ENCODE results near the gene CNN2. TPM values are rescaled to one million over a fixed set of nuclear protein-coding genes. Genes with fewer than 3 reads are reported as not detected.

CNN2 gene
- total and polyA plus RNA-seq, 2 of the 8 experiments (the other 6 are each of a cell fraction or from before 2014, with no cell fraction given): 189 to 551 TPM

- no peak overlapping the region for H2AFZ ChIP-seq (ENCODE audit: low read length)
- TF ChIP-seq CBX5 (IDR thresholded peaks at IDR 0.05; ENCODE audit: low read depth, low read length) (no peak), CREB1 (IDR thresholded peaks at IDR 0.05) (no peak), HDAC6 (IDR thresholded peaks at IDR 0.05; ENCODE audit: low read depth, low read length) (no peak), EGR1 (IDR thresholded peaks at IDR 0.05; ENCODE audit: borderline replicate concordance, low read depth, low read length) (no peak), POLR2AphosphoS5 (IDR thresholded peaks at IDR 0.05; ENCODE audit: low read depth, low read length) (0 out of 2 replicates have a peak, but pooled peaks have one; percentile 17)
- TF ChIP-seq, protein P1, sequence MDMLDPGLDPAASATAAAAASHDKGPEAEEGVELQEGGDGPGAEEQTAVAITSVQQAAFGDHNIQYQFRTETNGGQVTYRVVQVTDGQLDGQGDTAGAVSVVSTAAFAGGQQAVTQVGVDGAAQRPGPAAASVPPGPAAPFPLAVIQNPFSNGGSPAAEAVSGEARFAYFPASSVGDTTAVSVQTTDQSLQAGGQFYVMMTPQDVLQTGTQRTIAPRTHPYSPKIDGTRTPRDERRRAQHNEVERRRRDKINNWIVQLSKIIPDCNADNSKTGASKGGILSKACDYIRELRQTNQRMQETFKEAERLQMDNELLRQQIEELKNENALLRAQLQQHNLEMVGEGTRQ (IDR thresholded peaks at IDR 0.05; ENCODE audit: low read length): 0 out of 2 replicates have a peak, but pooled peaks have one; percentile 3
- peak overlapping the region; percentile 3 to 42; a peak in 2 of 4 replicates for H3K4me2 ChIP-seq (ENCODE audit: insufficient read depth in 1 of 2, low read depth in 2 of 2, low read length in 2 of 2)
- POLR2A ChIA-PET (ENCODE audit: partially characterized antibody): interaction anchor here (0.7 to 6.4 kb wide), 5 partner anchors 13 to 227 kb away, joined by 3 to 125 read pairs (median 3); partner anchors contain the start of genes ABCA7, CNN2 and WDR18
- H3K9me3 ChIP-seq (ENCODE audit: insufficient read depth in 2 of 2, low read depth in 1 of 2, low read length in 1 of 2): no peaks in the 10 kb centered on the region
- H3K79me1 ChIP-seq (ENCODE audit: low read depth, low read length): peaks cover 24% of the 10 kb centered on the region
- H3K79me2 ChIP-seq (ENCODE audit: control insufficient read depth in 1 of 2, insufficient read depth in 2 of 2, low read length in 2 of 2): peaks cover 36 to 79% of the 10 kb centered on the region in 2 experiments
- H2BK15ac ChIP-seq (ENCODE audit: low read length): no peak overlapping the region
- H3K27me3 ChIP-seq (replicated peaks in 1 of 4; ENCODE audit: control insufficient read depth in 3 of 4, extremely low read depth in 1 of 4, insufficient read depth in 3 of 4, low read length in 3 of 4): no peaks in the 10 kb centered on the region
- no peak overlapping the region for H2AK5ac ChIP-seq (ENCODE audit: low read depth, low read length)
- peaks cover 38 to 53% of the 10 kb centered on the region in 2 experiments for H4K20me1 ChIP-seq (replicated peaks in 1 of 2; ENCODE audit: control insufficient read depth in 1 of 2, insufficient read depth in 2 of 2, low read length in 2 of 2)
- H2BK120ac ChIP-seq (replicated peaks; ENCODE audit: low read depth, low read length): no peak overlapping the region
- H3K36me3 ChIP-seq (ENCODE audit: control insufficient read depth in 2 of 4, insufficient read depth in 4 of 4, low read length in 3 of 4): peaks cover 2 to 25% (median 8%) of the 10 kb centered on the region in 4 experiments; a peak in 6 of 8 replicates
- no peak overlapping the region for H3K4ac ChIP-seq (replicated peaks; ENCODE audit: insufficient read length, low read depth, low read length)
- peak overlapping the region; percentile 55 for H2BK5ac ChIP-seq (ENCODE audit: low read depth, low read length)
- no peak overlapping the region for H4K91ac ChIP-seq (replicated peaks; ENCODE audit: insufficient read length, low read length)
- no peak overlapping the region for H4K8ac ChIP-seq (ENCODE audit: extremely low read depth, insufficient read depth, low read length)
- H3K56ac ChIP-seq (replicated peaks; ENCODE audit: insufficient read length, low read depth, low read length): no peak overlapping the region
- peaks cover 9% of the 10 kb centered on the region for H3K23me2 ChIP-seq (ENCODE audit: low read depth, low read length)
- no peak overlapping the region for H2BK12ac ChIP-seq (ENCODE audit: low read depth, low read length)
- H3K27ac ChIP-seq (ENCODE audit: low read depth, low read length): no peak overlapping the region; the same call in 1 of the 2 replicates
- no peak overlapping the region for H3K14ac ChIP-seq (ENCODE audit: insufficient read length)
- CTCF ChIA-PET (ENCODE audit: partially characterized antibody): interaction anchor here (0.8 to 1.2 kb wide), 5 partner anchors 9 to 50 kb away, joined by 3 to 4 read pairs (median 3); no protein-coding TSS in a partner anchor
- H3K4me3 ChIP-seq (ENCODE audit: extremely low read depth in 1 of 4, insufficient read depth in 2 of 4, low read depth in 3 of 4, low read length in 4 of 4): peak overlapping the region in 1 of 4 experiments; percentile 24; a peak in 1 of 8 replicates
- peak overlapping the region in 2 of 4 experiments; percentile 17 to 25; a peak in 2 of 7 replicates for H3K9ac ChIP-seq (replicated peaks in 1 of 4; ENCODE audit: extremely low read depth in 1 of 4, low read depth in 3 of 4, low read length in 3 of 4)
- peaks cover 0 to 37% (median 25%) of the 10 kb centered on the region in 4 experiments; a peak in 5 of 7 replicates for H3K4me1 ChIP-seq (replicated peaks in 1 of 4; ENCODE audit: control insufficient read depth in 3 of 4, insufficient read depth in 4 of 4, low read length in 3 of 4)
- no peak overlapping the region for H3K23ac ChIP-seq (ENCODE audit: insufficient read length)
- FAIRE-seq: no peak
- no peak overlapping the region for H2BK20ac ChIP-seq (ENCODE audit: low read length)
- H4K5ac ChIP-seq (ENCODE audit: insufficient read length, low read depth, low read length): no peak overlapping the region
- peak overlapping the region; percentile 48; the same call in 1 of the 2 replicates for H3K18ac ChIP-seq (ENCODE audit: extremely low read depth, low read length)
- 86% methylated on average over 12 of the region's 12 CpGs; no CpG with 5 or more reads in 1 of the 2 experiments for WGBS, 2 experiments (ENCODE audit: extremely low coverage in 1 of 2, insufficient coverage in 1 of 2, insufficient read length in 1 of 2, insufficient replicate concordance in 2 of 2, low coverage in 1 of 2, low lambda C conversion rate in 2 of 2, missing lambda C conversion rate in 1 of 2)
- DNase-seq (ENCODE audit: low read depth in 1 of 2, low spot score in 2 of 2): no peak
Observed at GRCh38 chr19:1016647-1017114, 9.7 kb upstream of the CNN2 start.

Measured in H1 (cell line).